ENCODE measurements around the gene C10orf90.

The C10orf90 gene

DNA sequence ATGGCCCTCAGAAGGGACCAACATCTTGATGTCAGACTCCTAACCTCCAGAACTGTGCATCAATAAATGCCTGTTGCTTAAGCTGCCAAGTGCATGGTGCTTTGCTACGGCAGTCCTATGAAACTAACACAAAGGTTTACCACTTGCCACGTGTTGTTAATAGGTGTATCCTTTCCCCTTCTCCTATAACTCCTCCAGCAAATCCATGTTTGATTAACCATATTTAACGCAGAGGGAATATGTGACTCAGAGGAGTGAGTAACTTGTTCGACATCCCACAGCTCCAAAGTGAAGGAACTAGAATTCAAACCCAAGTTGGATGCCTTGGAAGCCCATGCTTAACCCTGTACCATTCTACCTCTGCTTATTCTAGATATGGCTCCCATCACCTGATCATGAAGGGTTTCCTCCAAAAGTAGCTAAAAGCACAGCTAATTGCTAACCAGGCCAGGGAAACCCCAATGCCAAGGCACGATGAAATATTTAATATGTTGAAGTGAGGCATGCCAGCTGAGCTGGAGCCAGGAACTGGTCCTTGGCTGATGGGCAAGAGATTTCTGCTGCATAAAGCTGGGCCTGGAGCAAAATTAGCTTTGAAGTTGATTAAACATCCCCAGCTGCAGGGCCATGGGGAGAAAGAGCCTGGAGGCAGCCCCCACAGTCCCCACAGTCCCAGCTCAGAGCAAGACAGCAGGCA is 131.9 kb downstream of the C10orf90 start:
- no peak for DNase-seq (ENCODE audit: low read depth)

DNA sequence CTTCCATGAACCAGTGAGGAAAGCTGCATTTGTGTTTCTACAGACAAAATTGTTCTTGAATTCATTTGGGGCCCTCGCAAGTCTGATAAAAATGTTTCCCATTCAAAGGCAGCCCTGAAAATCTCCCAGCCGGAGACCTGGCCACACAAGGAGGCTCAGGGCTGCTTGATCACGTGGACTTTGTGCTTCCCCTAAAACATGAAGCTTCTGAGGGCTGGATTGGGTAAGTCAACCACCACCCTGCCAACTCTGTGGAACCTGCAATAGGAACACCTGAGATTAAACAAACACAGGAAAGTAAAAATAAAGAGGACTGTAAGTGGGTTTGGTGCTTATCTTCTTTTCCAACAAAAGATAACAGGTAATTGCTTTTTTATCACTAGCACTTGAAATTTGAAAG is 133.8 kb downstream of the C10orf90 start:
- no peak for DNase-seq (ENCODE audit: low read depth)

DNA sequence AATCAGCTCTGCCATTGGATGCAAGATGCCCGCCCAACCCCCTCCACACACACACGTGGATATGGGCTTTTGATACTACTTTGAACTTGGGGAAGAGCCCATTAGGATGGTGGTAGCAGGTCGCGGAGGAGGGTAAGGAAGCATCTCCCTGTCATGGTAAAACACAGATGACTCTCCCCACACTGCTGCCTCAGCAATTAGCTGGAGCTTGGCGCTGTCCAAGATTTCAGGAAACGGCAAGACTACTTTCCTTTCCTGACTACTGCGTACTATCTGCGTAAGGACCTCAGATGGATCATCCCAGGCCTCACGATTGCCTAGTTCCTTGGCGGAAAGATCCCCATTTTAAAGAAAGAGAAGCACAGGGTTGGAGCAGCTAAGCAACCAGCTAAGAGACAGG is 134.3 kb downstream of the C10orf90 start:
- DNase-seq (ENCODE audit: low read depth), result no peak

GRCh38 chr10:126533644-126534043 is 136.8 kb downstream of the C10orf90 start:
- DNase-seq (ENCODE audit: low read depth), result no peak

DNA sequence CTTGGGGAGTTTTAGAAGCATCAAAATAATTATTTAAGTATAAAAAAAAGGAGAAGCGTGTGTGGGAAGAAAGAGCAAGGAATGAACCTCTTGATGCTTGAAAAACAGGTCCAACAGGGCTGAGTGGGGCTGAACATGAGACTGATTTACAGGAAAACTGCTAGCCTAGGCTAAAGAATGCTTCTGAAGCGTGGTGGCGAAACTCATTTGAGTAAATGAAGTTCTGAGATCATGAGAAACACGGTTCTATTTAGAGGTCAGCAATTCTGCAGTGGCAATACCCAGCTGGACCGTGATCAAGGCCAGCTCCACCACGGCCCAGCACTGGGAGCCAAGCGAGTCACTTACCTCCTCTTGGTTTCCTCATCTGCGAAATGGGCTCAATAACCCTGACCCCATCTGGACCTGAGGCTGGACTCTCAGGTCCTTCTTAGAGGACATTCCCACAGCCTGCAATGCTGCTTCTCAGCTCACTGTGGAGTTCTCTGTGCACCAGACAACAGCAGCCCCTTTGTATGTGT is 142.1 kb downstream of the C10orf90 start:
- DNase-seq (ENCODE audit: low read depth), result no peak

DNA sequence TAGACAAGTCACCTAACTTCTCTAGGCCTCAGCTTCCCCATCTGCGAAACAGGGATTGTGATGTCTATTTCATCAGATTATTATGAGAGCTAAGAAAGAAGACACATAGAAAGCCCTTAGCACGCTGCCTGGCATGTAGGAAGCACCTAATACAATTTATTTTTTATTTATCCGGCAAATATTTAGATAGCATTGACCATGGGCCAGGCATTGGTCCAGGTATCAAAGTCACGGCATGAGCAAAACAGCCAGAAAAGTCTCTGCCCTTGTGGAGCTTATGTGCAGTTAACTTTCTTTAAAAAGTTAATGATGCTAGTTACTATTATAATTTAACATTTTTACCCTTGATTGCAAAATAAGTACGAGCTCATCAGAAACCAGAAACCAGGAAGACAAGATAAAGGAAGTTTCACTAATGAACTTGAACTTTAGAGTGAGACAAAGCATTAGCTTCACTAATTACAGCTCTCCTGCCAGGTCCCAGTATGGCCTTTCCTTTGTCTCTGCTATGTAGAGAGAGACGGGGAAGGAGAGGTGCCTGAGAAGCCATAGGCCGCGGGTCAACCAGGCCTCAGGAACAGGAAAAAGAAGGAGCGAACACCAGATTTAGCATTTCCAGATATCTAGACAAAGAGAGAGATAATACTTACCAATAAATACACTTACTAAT is 142.7 kb downstream of the C10orf90 start:
- no peak for DNase-seq (ENCODE audit: low read depth)

GRCh38 chr10:126525326-126525725 is 145.2 kb downstream of the C10orf90 start:
- no peak for DNase-seq (ENCODE audit: low read depth)

GRCh38 chr10:126524526-126524925 is 146.0 kb downstream of the C10orf90 start:
- DNase-seq (ENCODE audit: low read depth), result no peak

- no peak for DNase-seq (ENCODE audit: low read depth)
Measured at GRCh38 chr10:126523071-126523470, 147.4 kb downstream of the C10orf90 start.

- DNase-seq (ENCODE audit: low read depth), result no peak
Measured at GRCh38 chr10:126521399-126521798, 149.1 kb downstream of the C10orf90 start.

DNA sequence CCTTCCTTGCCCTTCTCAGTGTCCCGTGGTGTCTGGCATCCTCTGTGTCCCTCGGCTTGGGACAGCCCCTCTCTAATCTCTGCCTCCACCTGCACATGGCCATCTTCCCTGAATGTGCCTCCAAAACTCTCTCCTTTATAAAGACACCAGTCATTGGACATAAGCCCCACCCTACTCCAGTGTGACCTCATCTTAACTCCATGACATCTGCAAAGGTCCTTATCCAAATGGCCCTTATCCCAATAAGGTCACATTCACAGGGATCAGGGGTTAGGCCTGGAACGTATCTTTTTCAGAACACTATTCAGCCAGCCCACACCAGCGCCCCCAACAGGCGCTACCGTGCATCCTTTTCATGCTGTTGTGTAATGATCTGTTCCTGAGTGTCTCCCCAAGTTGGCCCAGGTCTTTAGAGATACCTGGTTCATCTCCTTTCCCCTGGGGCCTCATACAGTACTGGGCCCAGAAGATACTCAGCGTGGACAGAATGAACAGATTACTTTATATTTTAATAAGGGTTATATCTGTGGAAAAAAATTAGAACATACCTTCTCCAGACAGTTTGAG is 149.7 kb downstream of the C10orf90 start:
- no peak for DNase-seq (ENCODE audit: low read depth)

DNA sequence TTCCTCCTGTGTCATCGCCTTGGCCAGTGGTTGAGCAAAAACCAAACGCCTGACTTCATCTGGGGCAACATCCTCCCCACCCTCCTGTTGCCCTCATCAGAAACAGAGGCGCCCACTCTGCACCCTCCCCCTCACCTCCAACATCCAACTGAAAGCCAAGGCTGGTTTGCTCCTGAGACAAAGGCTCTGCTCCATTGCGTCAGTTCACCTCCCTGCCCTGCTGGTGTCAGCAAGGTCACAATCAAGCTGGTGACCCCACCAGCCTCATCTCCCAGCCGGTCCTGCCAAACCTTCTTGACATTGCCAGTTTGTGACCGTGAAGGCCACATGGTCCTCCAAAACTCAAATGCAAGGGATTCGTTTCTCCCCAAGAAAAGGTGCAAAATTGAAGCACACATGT is 150.5 kb downstream of the C10orf90 start:
- DNase-seq (ENCODE audit: low read depth), result no peak

GRCh38 chr10:126519185-126519584 is 151.3 kb downstream of the C10orf90 start:
- no peak for DNase-seq (ENCODE audit: low read depth)

GRCh38 chr10:126518218-126519080 is 152.0 kb downstream of the C10orf90 start:
- DNase-seq (ENCODE audit: low read depth), result no peak

- DNase-seq (ENCODE audit: low read depth), result no peak
Measured at GRCh38 chr10:126516515-126516914, 154.0 kb downstream of the C10orf90 start.

GRCh38 chr10:126511917-126512479 is 158.5 kb downstream of the C10orf90 start:
- no peak for DNase-seq (ENCODE audit: low read depth)

DNA sequence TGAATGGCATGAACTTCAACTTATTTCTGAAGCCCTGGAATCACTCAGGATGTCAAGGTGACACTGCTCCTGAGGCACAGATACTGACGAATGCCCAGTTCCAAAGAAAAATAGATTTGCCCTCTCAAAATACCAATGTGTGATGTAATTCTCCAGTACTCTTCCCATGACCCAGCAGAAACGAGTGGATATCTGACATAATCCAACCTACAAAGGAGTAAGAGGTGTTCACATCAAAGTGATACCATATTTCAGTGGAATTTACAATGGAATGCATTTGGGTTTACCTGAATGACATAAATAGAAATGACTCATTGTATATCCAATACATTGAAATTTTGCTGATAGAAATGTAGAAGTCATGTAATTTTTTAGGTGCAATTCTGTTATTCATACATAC is 161.3 kb downstream of the C10orf90 start:
- no peak for DNase-seq (ENCODE audit: low read depth)

DNA sequence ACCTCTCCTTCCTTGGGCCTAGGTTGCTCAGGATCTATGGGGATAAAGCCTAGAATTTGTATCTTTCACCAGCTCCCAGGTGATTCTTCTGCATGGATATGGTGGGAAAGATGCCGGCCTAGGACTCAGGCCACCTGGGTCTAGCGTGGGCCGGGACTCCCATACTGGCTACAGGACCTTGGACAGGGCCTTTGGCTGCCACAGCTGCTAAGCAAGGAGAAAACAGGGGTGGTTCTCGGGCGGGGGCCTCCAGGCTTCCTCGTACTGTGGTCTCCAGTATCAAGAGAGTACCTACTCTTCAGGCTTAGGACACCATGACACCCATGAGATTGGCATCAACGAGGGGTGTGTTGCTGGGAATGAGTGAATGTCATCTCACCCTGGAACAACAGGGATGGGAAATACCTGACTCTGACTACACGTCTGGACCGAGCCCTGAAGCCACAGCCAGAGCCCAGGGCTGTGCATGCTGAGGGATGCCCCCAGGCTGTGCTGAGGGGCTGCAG is 161.9 kb downstream of the C10orf90 start:
- no peak for DNase-seq (ENCODE audit: low read depth)

- no peak for DNase-seq (ENCODE audit: low read depth)
Measured at GRCh38 chr10:126504761-126505112, 165.8 kb downstream of the C10orf90 start.

DNA sequence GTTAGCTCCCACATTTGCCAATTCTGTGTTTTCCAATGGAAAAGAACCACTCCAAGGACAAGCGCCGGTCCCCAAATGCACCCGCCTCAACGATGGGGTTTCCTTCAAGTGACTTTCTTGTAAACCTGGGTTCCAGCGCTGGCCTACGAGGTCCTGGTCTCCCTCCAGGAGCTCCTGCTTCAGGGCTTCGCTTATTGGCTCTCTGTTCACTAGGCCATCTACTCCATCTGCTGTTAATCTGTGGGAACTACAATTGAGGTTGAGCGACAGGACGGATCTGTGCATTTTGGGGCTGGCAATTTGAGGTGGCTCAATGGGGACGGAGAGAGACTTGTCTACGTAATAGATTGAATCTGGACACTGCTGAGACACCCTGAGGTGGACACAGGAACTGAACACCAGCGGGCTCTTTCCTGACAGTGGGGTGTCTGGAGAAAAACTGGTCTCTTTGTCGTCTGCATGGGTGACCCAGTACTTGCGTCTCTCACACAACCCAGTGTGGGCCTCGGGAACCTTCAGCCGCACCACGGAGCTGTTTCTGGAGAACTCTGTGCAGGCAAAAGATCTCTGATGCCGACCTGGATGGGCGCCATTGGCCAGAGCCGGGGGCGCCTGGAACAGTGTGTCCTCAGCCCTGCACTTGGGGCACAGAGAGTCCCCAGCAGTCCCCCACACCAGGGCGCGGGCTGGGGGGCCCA is 166.3 kb downstream of the C10orf90 start:
- DNase-seq (ENCODE audit: low read depth), result no peak

DNA sequence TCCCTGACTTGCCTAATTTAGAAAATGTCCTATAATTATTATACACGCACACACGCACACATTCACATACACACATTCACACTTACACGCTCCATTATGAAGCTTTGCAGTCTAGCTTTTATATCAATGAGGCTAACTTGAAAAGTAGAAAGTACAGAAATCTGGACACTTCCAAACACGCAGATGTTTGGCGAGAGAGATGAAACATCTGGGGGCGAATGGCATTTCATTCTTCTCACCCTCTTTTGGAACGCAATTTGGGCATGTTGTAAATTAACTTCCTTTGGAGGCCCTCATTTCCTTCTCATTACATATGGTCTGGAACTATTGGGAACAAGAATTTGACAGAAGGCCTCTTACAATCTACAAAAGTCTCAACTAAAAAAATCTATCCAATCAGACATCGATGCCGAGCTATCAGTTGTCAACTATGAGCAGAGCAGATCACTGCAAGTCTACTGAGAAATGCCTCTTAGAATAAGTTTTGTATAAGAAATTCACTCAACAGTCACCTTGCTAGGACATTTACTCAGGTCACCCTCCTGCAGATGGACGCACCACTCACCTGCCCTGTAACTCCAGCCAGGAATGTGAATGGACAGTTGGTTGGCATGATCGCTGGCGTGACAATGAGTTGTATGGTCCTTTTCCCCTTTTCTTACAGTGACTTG is 167.0 kb downstream of the C10orf90 start:
- DNase-seq (ENCODE audit: low read depth), result no peak
